Activated CD4-positive, alpha-beta T cell treated with anti-CD3 and anti-CD28 coated beads, Interleukin-2, Interleukin-4, amounts not matched to agents 100 ng/mL and 50 ng/mL, durations not matched to agents 16 hours and 8 hours (primary cell): ENCODE results near the gene KIF20B.

ENCODE experiments used
- DNase-seq: peaks from one replicate; pipeline ENCODE4 v3.0.0-alpha.2; 2020; ENCODE audit warnings: low spot score

Gene KIF20B, protein sequence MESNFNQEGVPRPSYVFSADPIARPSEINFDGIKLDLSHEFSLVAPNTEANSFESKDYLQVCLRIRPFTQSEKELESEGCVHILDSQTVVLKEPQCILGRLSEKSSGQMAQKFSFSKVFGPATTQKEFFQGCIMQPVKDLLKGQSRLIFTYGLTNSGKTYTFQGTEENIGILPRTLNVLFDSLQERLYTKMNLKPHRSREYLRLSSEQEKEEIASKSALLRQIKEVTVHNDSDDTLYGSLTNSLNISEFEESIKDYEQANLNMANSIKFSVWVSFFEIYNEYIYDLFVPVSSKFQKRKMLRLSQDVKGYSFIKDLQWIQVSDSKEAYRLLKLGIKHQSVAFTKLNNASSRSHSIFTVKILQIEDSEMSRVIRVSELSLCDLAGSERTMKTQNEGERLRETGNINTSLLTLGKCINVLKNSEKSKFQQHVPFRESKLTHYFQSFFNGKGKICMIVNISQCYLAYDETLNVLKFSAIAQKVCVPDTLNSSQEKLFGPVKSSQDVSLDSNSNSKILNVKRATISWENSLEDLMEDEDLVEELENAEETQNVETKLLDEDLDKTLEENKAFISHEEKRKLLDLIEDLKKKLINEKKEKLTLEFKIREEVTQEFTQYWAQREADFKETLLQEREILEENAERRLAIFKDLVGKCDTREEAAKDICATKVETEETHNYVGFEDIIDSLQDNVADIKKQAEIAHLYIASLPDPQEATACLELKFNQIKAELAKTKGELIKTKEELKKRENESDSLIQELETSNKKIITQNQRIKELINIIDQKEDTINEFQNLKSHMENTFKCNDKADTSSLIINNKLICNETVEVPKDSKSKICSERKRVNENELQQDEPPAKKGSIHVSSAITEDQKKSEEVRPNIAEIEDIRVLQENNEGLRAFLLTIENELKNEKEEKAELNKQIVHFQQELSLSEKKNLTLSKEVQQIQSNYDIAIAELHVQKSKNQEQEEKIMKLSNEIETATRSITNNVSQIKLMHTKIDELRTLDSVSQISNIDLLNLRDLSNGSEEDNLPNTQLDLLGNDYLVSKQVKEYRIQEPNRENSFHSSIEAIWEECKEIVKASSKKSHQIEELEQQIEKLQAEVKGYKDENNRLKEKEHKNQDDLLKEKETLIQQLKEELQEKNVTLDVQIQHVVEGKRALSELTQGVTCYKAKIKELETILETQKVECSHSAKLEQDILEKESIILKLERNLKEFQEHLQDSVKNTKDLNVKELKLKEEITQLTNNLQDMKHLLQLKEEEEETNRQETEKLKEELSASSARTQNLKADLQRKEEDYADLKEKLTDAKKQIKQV (N-terminal part only)

DNA sequence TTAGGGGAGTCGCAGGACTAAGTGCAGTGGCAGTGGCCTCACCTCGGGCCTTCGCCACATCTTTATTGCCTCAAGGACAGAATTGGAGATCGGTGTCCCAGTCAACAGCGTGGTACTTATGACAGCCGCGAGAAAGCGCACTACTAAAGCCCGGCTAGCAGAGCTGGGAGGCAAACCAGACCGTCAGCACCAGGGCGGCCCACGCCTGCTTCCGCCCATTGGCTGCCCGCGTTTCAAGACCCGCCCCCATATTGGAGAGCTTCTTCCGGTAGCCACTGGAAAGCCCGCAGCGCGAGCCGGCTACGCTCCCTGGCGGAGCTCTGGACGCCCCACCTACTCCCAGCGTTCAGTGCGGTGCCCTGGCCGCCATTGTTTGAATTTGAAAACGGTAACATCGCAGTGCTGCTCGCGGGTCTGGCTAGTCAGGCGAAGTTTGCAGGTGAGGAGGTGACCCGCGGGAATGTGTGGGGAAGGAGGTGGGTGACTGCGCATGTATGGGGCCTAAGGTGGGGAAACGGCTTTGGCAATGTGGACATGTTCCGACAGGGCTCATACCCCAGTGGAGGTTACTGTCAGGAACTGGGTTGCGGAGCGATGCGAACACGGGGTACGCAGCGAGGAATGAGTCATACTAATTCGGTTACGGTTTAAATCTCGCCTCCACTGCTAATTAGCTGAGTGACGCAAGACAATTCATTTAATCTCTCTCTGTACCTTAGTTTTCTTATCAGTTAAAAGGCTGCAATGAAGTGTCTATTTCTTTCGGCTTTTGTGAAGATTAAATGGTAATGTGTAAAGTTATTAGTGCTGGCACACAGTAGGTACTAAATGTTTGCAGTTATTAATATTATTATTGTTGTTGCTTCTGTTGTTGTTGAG is at the start of gene KIF20B:
Gene KIF20B (plus strand): TSS at position 349 of the 879 bp plus-strand sequence. CDS start 3,705 bp downstream, outside the sequence.
- peak; percentile 98 for DNase-seq

DNA sequence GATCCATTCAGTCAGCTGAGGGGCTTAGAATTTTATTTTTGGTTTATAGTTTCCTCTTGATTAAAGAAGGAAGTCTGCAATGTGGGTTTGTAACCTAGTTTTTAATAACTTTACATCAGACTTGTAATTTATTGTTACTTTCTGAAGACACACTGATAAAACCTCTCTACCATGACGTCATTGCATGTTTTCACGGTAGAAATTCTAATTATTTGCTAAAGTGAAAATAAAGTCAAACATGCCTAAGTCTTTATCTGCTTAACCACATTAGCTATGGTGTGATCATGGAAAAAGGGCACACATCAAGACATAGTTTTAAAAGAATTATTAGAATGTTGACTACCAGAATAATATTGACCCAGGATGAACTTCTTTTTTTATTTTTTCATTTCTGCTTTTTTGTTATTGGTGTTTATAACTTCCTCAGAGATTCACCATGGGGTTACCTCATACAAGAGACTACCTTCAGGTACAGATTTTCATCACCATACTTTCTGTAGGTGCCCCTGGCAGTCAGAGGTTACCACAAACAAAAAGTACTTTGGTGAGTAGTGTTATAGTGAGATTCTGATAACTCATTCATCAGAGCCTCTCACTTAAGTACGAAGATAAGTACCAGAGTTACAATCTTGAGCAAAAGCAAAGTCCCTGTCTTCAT is 49.3 kb upstream of the KIF20B start:
- no peak for DNase-seq

DNA sequence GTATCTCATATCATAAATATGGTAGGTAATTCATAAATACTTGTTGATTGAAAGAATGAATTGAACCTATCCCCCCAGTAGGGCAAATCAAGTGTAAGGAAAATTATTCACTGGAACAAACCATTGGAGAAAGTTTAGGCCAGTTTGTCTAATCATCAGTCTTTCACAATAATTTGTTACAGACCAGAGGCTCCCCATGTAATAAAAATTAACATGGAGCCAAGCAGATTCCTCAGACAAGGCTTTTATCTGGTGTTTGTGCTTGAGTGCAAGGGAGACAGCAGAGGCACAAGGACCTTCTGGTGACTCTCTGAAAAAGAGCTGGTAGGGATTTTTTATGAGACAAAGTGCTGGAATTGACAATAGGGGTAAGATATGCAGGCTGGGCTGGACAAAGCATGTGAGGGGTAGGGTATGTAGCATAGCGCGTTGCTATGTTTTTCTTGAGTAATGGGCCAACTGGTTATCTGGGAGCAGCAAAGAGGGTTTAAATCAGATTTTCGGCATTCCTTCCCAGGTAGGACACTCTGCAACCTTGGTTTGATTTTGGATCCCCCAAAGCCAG is 48.5 kb upstream of the KIF20B start:
- DNase-seq = no peak

DNA sequence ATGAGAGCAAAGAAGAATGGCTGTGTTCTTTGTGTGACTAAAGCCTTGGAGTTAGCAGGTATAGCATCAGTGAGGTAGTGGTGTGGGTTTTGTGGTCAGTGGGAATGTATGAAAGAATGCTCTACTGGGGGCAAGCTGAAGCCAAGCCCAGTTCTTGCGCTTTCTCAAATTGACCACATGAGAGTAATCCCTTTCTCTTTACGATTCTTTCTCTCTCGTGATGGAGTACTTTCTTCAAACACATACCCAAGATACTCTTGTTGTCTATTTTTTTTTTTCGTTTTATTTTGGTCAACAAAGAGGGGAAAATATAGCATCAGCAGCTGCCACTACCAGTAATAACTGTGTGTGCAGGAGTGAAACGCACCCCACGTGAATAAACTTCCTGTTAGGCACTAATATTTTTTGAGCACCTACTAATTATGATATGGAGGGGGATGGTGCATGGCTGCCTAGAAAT is 48.0 kb upstream of the KIF20B start:
- DNase-seq = no peak

DNA sequence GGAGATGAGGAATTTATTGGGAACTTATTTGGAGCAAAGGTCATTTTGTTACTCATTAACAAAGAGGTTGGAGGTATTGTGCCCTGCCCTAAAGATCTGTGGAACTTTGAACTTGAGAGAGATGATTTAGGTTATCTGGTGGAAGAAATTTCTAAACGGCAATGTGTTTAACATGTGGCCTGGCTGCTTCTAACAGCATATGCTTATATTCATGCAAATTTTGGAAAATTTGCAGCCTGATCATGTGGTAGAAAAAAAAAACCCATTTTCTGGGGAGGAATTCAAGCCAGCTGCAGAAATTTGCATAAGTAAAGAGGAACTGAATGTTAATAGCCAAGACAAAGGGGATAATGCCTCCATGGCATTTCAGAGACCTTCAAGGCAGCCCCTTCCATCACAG is 45.7 kb upstream of the KIF20B start:
- DNase-seq = no peak

DNA sequence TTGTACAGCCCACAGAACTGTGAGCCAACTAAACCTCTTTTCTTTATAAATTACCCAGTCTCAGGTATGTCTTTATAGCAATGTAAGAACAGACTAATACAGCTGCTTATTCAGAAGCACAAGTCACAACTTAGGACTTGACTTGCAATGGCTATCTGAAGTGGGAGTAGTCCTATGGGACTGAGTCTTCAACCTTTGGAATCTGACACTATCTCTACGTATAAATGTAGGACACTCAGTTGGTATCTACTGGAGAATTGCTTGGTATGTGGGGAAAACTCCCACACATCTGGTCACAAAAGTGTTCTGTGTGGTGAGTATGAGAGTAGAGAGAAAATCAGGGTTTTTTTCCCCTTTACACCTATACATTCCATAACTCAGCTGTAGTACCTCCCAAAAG is 44.1 kb upstream of the KIF20B start:
- DNase-seq = no peak

DNA sequence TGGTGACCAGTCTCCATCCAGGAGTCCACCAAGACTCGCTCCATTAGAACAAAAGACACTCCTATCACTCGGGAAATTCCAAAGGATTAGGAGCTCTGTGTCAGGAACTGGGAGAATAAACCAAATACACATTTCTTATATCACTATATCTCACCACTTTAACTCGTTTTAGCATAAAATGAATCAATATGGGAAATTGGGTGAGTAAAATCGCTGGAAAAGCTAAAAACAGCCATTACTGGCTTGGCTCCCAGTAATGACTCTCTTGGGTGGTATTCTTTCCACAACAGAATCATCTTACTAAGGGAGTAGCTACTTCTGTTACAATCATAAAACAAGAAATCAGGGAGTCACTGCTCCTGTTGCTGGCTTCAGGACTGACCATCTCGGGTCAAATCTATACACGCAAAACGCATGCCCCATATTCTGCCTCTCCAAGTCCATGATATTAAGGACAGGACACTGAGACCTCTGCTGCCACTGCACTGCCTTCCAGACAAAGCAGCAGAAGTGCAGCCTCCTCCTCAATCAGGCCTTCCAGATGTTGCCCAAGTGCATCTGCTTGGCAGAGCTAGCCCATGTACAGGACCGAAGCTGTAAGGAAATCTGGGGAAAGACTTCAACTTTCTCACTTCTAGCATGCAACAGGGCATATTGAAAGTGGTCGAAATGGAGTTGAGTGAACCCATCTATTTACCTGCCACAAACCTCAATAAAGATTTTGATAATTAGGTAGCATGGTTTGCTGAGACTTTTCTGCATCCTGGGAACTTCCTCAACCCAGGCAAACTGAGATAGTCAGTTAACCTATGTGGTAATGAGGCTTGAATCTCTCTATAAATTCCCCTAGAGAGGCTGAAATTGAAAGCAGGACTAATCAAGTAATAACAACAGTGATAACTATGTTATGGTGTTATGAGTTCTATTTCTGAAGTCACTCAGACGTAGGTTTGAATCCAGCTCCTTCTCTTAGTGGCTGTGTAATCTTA is 42.0 kb upstream of the KIF20B start:
- DNase-seq = no peak

DNA sequence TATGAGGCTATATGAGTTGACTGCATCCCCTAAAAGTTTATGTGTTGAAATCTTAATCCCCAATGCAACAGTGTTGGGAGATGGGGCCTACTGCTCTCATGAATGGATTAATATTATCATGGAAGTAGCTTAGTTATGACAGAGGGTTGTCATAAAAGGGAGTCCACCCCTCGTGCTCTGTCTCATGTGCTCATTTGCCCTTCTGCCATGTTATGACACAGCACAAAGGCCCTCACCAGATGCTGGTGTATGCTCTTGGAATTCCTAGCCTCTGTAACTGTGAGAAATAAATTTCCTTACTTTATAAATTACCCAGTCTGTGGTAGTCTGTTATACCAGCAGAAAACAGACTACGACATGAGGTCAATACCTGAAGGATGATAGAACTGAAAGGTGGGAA is 38.8 kb upstream of the KIF20B start:
- no peak for DNase-seq

DNA sequence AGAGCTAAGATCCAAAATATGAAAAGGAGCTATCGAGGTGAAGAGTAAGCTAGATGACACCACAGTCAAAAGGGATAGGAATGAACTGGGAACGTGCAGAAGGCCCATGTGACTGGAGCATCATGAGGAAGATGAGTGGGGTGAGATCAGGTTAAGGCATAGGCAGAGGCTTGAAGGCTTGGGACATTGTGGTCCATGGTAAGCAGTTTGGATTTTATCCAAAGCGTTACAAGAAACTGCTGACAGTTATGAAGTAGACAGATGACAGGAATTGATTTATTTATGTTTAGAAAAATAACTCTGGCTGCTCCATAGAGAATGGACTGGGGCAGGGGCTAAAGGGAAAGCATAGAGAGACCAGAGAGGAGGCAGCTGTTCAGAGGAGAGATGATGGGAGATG is 38.2 kb upstream of the KIF20B start:
- DNase-seq = no peak

DNA sequence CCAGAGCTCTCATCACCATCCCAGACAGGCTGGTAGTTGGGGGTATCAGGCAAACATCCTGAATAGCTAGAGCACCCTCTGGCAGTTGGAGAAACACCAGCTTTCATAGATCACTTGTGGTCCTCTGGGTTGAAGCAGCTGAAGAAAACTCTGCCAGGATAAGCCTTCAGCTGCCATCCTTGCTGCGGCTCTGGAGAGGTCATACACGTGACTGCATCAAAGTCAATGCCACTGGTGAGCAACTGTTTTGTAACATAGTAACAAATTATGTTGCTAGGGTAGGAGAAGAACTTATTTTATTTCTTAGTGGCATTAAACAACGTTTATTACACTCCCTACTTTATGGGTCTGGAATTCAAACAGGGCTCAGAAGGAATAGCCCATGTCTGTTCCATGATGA is 37.2 kb upstream of the KIF20B start:
- DNase-seq = no peak

DNA sequence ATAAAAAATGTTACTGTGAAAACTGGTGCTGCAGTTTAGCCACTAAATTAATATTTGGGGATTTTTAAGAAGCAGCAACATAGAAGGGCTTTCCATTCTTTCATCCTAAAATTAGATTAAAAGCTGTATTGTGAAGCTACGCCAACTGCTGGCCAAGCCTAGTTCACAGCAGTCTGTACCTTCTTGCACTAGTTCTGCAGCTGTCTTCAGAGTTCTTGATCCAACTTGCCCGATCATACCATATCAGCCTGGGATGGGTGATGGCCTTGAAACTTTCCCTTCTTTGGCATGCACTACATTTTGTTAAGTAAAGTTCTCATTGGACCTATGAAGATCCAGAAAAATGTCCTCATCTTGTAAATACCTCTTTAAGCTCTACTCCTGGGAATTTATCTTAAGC is 36.1 kb upstream of the KIF20B start:
- DNase-seq = no peak

DNA sequence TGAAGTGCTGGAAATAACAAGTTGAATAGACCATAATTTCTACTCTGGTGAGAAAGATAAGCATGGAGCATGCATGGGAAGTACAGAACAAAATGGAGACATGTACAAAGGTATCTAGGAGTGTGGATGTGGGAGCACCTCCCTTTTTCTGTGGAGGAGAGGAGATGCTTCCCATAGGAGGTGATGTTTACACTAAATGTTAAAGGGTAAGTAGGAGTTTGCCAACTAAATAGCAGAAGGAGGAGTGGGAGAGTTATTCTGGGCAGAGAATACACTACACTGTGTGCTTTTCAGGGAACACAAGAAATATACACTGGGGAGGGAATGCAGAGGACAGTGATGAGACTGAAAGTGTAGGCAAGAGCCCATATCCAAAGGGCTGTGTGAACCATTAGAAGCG is 35.3 kb upstream of the KIF20B start:
- DNase-seq = no peak

DNA sequence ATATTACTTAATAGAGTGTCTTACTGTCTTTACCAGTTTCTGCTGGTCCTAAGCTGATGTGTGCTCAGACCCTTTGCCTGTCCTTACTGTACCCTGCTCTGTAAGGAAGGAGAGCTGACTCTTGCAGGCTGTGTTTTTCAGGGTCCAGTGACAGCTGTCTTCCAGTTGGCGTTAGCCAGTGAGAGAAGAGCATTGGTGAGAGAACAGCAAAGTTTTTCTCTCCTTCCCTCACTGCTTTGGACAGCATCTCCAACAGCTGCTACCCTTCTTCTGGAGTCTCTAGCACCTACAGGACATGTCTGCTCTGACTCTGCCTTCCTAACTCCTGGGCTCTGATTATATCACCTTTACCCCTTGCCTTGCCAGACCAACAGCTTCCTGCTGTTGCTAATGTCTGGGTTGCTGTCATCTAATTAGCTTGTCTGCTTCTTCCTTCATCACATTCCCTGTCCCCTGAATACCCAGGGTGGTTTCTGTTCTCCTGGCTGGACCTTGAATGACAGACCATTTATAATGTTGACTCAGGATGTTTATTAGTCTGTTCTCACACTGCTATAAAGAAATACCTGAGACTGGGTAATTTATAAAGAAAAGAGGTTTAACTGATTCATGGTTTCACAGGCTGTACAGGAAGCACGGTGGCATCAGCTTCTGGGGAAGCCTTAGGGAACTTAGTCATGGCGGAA is 32.9 kb upstream of the KIF20B start:
- DNase-seq = no peak

DNA sequence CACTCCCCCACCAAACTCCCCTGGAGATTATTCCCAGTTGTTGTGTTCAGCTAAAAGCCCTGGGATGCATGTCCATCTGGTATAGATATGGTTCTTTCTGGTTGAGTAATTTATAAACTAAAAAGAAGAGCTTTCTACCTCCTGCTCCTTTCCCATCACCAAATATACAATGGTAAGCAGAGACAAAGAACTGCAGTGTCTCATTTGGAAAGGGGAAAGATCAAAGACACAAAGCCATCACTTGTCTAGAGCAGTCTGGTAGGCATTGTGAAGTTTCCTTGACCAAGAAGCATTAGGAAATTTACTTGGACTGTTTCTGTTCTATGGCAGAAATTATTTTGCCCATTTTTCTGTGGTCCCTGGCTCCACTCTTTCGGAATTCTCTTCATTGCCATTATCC is 31.4 kb upstream of the KIF20B start:
- DNase-seq = no peak

DNA sequence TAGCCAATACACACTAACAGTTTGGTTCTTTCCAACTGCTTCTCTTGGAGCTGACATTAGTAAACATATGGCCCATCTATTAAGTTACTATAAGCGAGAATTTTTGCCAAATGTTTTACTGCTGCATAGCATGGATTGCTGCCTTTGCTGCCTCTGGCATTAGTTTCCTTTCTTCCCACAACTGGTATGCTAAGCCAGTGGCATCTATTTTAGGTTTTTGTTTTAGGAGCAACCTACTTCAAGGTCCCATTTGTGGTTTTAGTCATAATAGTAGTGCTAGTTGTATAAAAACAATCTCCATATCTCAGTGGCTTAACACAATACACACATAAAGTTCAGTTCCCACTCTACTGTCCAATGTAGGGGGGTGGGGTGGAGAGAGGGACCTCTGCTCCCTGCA is 30.5 kb upstream of the KIF20B start:
- DNase-seq = no peak

DNA sequence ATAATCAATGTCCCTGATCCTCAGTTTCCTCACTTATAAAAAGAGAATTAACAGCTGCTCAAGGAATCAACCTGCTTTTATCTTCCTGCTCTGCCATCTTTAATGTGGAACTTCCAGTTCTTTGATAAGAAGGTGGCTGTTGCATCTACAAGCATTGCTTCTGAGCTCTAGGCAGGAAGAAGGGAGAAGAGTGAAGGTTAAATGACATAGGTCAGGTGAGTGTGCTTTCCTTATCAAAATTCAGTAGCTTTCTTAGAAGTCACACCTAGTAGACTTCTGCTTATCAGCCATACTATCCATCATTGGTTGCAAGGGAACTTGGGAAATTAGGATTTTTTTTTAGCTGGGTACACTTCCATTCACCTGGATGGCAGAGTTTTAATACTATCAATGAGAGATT is 24.0 kb upstream of the KIF20B start:
- no peak for DNase-seq

DNA sequence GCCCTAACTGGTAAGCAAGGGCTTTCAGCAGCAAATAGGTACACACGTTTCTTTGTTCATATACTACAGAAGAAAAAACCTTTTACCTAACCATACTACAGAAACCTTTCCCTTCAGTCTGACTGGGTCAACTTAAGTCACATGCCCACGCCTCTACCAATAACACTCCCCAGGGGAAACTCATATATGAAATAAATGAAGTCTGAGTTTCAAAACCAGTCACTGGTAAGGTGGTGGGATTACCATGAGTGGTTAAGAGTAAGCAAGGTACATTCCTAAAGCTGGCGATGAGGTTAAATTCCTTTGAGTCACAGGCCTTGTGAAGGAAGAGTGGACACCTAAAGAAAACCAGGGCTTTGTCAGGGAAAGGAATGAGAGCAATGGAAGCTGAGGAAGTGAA is 21.4 kb upstream of the KIF20B start:
- DNase-seq = no peak

DNA sequence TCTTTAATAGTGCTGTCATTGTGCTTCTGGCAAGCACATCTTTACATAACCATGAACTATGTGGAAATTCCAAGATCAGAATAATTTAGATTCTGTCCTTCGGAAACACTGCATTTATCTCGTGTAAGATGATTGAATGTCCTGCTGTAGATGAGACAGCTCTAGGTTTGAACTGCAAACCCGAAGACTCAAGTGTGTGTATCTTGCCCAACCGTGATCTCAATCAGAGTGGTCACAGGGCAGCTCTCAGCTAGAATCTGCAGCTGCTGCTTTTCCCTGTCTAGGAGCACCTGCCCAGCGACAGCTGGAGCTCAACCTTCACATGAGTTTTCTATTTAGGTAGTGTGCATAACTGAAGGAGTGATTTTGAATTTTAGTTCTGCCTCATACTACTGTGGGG is 17.5 kb upstream of the KIF20B start:
- DNase-seq = no peak

DNA sequence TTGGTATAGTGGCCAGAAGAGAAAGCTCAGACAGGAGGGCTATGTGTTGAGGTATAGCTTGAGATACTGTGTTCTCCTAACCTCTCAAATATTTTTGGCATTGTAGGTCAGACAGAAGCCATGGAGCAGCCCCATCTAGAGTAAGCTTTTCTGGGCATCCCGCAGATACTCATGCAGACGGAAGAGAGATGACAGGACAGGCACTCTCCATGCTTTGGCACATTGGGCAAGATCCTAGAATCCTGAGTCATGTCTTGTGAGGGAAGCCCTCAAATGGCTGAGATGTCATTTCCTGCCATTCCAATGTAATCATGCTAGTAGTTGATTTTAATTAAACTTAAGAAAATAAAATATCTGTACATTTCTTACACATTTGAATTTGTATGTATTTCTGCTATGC is 16.8 kb upstream of the KIF20B start:
- no peak for DNase-seq
